ENCODE results near the gene ASPSCR1.

DNA sequence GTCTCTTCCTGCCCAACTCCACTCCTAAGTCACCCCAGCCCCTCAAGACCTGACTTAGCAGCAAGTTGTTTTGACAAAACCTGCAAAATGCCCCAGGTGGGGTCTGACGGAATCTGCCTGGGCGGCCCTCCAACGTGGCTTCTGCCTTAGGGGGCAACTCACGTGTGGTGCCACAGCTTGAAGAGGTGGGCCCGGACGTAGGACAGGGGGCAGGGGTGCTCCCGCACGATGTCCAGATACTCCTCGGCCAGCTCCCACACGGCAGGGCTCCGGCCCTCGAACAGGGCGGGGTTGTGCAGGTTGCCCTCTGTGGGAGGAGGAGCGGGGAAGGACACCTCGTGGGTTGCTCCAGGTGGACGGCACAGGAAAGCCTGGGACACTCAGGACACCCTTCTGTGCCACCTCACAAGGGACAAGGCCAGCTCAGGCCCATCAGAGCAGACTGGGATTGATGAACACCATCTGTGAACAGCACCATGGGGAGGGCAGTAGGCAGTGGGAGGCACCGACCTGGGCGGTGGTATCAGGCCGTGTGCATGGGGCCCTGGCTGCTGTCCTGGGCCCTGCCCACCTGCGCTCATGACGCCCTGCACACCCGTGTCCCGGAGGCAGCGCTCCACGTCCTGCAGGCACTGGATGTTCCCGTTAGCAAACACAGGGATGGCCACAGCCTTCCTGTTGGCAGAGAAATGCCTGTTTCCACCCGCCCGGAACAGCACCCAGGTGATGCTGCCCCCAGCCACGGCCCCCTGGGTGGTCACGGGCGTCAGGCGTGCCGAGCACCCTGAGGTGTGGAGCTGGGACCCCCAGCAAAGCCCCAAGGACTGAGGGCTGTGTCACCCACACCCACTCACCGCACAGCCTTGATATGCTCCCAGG is 83.9 kb downstream of the ASPSCR1 start:
- TF ChIP-seq, protein P1, sequence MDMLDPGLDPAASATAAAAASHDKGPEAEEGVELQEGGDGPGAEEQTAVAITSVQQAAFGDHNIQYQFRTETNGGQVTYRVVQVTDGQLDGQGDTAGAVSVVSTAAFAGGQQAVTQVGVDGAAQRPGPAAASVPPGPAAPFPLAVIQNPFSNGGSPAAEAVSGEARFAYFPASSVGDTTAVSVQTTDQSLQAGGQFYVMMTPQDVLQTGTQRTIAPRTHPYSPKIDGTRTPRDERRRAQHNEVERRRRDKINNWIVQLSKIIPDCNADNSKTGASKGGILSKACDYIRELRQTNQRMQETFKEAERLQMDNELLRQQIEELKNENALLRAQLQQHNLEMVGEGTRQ (IDR thresholded peaks at IDR 0.05; ENCODE audit: low read depth, low read length), result no peak
- TF ChIP-seq MXI1 (IDR thresholded peaks at IDR 0.05; ENCODE audit: borderline replicate concordance, low read depth, low read length) (no peak), CEBPB (IDR thresholded peaks at IDR 0.05; ENCODE audit: low read depth, low read length) (no peak), POLR2A (IDR thresholded peaks at IDR 0.05; ENCODE audit: low read depth, low read length) (no peak), NFE2L2 (IDR thresholded peaks at IDR 0.05; ENCODE audit: low read depth, low read length) (no peak), MAZ (IDR thresholded peaks at IDR 0.05; ENCODE audit: borderline replicate concordance, low read depth, low read length) (no peak), RFX5 (IDR thresholded peaks at IDR 0.05; ENCODE audit: low read depth, low read length) (no peak), MAFK (IDR thresholded peaks at IDR 0.05; ENCODE audit: low read depth, low read length) (no peak), RAD21 (IDR thresholded peaks at IDR 0.05; ENCODE audit: low read length) (no peak)
- TF ChIP-seq, protein P2, sequence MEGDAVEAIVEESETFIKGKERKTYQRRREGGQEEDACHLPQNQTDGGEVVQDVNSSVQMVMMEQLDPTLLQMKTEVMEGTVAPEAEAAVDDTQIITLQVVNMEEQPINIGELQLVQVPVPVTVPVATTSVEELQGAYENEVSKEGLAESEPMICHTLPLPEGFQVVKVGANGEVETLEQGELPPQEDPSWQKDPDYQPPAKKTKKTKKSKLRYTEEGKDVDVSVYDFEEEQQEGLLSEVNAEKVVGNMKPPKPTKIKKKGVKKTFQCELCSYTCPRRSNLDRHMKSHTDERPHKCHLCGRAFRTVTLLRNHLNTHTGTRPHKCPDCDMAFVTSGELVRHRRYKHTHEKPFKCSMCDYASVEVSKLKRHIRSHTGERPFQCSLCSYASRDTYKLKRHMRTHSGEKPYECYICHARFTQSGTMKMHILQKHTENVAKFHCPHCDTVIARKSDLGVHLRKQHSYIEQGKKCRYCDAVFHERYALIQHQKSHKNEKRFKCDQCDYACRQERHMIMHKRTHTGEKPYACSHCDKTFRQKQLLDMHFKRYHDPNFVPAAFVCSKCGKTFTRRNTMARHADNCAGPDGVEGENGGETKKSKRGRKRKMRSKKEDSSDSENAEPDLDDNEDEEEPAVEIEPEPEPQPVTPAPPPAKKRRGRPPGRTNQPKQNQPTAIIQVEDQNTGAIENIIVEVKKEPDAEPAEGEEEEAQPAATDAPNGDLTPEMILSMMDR (conservative IDR thresholded peaks at IDR 0.05; ENCODE audit: low read depth, low read length), result no peak
- TF ChIP-seq, protein P3, sequence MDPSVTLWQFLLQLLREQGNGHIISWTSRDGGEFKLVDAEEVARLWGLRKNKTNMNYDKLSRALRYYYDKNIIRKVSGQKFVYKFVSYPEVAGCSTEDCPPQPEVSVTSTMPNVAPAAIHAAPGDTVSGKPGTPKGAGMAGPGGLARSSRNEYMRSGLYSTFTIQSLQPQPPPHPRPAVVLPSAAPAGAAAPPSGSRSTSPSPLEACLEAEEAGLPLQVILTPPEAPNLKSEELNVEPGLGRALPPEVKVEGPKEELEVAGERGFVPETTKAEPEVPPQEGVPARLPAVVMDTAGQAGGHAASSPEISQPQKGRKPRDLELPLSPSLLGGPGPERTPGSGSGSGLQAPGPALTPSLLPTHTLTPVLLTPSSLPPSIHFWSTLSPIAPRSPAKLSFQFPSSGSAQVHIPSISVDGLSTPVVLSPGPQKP (IDR thresholded peaks at IDR 0.05; ENCODE audit: borderline replicate concordance, low read depth, low read length), result no peak
